GM12801 (cell line): ENCODE measurements around the gene GPR150.

Experiments
- CTCF ChIP-seq: IDR thresholded peaks from one replicate; pipeline ENCODE4 v1.5.1; 2011; ENCODE audit warnings: control low read depth; ENCODE audit not compliant: insufficient read length; ENCODE audit errors: extremely low read depth

The GPR150 gene

DNA sequence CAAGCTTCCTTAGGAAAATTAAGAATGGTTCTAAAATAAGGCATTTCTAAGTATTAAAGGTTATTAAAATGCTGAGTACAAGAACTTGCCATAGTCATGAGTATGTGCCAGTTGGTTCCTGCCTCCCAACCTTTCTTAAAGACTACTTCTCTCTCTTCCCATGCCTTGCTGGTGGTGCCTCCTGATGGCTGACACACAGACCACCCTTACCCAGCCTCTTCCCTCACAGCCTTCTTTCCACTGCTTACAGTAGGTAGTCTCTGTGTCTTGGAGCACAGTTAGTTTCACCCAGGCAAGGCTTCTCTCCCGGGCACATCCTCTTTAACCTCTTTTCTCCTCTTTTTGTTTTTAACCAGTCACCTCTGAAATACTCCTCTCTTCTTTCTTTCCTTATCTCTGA is 20.6 kb upstream of the GPR150 start:
- TF ChIP-seq CTCF, result no peak

GRCh38 chr5:95600557-95600956 is 19.3 kb upstream of the GPR150 start:
- no peak for TF ChIP-seq CTCF

DNA sequence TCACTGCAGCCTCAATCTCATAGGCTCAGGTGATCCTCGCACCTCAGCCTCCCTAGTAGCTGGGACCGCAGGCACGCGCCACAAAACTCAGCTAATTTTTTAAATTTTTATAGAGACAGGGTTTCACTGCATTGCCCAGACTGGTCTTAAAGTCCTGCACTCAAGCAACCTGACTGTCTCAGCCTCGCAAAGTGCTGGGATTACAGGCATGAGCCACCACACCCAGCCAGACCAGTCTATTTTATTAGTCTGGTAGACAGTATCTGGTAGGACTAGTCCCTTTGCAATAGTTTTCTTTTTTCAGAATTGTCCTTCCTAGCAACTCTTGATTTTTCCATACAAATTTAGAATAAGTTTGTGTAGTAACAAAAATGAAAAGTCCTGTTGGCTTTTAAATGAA is 14.1 kb upstream of the GPR150 start:
- no peak for TF ChIP-seq CTCF

- no peak for TF ChIP-seq CTCF
Measured at GRCh38 chr5:95606419-95606818, 13.5 kb upstream of the GPR150 start.

DNA sequence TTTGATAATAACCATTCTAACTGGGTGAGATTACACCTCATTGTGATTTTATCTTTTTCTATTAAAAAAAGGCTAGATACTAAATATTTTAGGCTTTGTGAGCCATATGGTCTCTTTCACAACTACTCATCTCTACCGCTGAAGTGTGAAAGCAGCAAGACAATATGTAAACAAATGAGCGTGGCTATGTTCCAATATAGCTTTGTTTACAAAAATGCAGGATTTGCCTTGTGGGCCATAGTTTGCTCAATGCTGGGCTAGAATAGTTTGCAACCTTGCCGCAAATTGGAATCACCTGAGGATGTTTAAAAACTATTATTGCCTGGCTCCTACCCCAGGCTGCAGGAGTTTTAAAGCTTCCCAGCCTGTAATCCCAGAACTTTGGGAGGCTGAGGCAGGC is 10.2 kb upstream of the GPR150 start:
- TF ChIP-seq CTCF, result no peak

DNA sequence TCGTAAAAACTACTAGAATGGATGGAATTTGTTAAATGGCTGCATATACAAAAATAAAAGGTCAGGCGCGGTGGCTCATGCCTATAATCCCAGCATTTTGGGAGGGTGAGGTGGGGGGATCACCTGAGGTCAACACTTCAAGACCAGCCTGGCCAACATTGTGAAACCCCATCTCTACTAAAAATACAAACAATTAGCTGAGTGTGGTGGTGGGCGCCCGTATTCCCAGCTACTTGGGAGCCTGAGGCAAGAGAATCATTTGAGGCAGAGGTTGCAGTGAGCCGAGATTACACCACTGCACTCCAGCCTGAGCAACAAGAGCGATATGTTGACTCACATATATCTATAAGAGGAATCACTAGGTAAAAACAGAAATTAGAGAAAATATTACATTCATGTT is 9.3 kb upstream of the GPR150 start:
- TF ChIP-seq CTCF, result no peak

DNA sequence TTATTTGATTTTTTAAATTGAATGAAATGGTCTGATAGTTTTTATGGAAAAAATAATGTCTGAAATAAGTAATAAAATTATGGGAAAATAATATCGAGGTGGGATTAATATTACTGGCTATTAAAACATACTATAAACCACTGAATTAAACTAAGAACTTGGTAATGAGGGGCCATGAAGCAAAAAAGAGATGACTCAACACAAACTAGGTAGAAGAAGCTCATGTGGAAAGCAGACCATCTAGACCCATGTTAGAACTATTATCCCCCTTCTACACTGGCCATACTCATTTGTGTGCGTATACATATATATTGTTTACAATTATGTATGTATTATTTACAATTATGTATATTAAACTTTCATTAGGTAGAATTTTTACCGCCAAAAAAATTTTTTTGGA is 8.5 kb upstream of the GPR150 start:
- no peak for TF ChIP-seq CTCF

GRCh38 chr5:95613514-95613913 is 6.4 kb upstream of the GPR150 start:
- no peak for TF ChIP-seq CTCF
